GM19372 (cell line): ENCODE results near the gene ZNF784.

Experiments used
- ATAC-seq: cut with Tn5 transposase; IDR thresholded peaks from one replicate; pipeline ENCODE4 v1.9.1; 2021; ENCODE audit warnings: mild to moderate bottlenecking, low read depth, moderate library complexity; ENCODE audit not compliant: unreplicated experiment

The ZNF784 gene

GRCh38 chr19:55605637-55606470 lies 18.5 kb downstream of the ZNF784 start, which contains the start of gene ZNF865:
Gene ZNF865, plus strand, starts transcription at chr19:55605647. Its CDS starts 7,972 bp downstream, at chr19:55613619.
- ATAC-seq = no peak

DNA sequence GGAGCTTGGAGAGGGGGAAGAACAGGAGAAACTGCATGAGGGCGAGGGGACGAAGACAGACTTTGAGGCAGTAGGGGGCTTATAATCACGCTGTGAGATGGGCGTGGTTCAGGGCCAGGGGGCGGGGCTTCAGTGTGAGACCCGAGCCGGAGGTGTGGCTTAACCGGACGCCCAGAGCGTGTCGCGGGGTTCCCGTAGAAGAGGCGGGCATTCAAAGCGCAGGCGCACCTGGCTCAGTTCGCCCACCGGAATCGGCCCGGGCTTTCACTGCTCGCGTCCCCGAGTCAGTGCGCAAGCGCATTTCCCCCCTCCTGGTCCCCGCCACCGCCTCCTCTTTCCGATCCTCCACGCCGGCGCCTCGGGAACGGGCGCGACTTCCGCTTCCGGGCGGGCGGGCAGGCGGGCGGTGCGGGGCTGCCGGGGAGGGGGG lies 19.1 kb downstream of the ZNF784 start:
- ATAC-seq = peak; percentile 73

- no peak for ATAC-seq
Measured at GRCh38 chr19:55603581-55604292, 20.6 kb downstream of the ZNF784 start.

- ATAC-seq = no peak
Measured at GRCh38 chr19:55603115-55603514, 21.3 kb downstream of the ZNF784 start.

- ATAC-seq = no peak
Measured at GRCh38 chr19:55602104-55603001, 22.0 kb downstream of the ZNF784 start.

DNA sequence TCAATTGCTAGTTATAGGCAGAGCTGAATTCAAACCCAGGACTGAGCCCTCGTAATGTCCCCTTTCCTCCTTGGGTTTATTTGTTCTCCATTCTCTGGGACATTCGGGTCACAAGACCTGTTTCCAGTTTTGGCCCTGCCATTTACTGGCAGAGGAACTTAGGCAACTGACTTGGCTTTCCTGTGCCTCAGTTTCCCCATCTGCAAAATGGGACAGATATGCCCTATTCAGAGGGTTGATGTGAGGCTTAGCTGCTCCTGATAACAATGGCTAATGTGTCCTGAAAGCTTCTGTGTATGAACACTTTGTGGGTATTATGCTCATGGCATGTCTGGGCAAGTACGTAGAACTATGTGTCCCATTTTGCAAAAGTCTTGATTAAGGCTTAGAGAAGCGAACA lies 23.3 kb downstream of the ZNF784 start:
- no peak for ATAC-seq

- ATAC-seq = no peak
Measured at GRCh38 chr19:55600662-55601028, 23.7 kb downstream of the ZNF784 start.

- peak; percentile 42 for ATAC-seq
Measured at GRCh38 chr19:55599842-55600661, 24.3 kb downstream of the ZNF784 start, which contains the start of gene ZNF524. Gene ZNF524, plus strand, starts transcription at chr19:55600288. Its CDS starts 1,825 bp downstream, at chr19:55602113.

GRCh38 chr19:55599468-55599841 lies 24.9 kb downstream of the ZNF784 start, which contains the start of gene FIZ1:
Gene FIZ1, minus strand, starts transcription at chr19:55599517. Its CDS starts 1,652 bp downstream, at chr19:55597865.
- peak; percentile 46 for ATAC-seq

GRCh38 chr19:55598719-55599467 lies 25.5 kb downstream of the ZNF784 start:
- peak; percentile 45 for ATAC-seq

- ATAC-seq = no peak
Measured at GRCh38 chr19:55598034-55598433, 26.3 kb downstream of the ZNF784 start.

DNA sequence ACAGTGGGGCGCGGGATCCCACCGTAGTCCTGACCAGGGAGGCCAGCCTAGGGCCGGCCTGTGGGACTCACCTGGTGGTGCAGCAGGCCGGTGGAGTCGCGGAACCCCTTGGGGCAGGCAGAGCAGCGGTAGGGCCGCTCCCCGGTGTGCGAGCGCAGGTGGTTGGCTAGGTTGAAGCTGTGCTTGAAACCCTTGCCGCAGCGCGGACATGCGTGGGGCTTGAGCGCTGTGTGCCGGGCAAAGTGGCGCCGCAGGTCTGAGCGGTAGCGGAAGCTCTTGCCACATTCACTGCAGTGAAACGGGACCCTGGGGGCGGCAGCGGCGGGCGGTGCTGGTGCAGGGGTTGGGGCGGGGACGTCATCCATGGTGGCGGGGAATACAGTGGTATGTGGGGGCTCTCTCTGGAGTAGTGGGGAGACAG lies 26.9 kb downstream of the ZNF784 start:
- ATAC-seq = no peak

DNA sequence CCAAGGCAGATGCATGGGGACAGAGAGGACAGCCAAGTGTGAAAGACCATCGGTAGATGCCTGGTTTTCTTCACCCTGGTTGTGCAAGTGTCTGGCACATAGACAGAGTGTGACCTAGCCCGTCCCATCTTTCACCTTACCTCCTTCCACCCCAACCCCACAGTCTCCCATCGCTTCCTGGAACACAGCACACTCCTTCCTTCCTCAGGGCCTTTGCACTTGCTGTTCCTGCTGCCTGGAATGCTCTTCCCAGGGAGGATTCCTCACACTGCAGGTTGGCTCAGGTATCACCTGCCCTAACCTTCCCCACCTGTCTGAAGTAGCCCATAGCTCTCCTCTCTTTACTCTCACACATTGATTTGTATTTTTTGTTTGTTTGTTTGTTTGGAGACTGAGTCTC lies 28.1 kb downstream of the ZNF784 start:
- no peak for ATAC-seq

DNA sequence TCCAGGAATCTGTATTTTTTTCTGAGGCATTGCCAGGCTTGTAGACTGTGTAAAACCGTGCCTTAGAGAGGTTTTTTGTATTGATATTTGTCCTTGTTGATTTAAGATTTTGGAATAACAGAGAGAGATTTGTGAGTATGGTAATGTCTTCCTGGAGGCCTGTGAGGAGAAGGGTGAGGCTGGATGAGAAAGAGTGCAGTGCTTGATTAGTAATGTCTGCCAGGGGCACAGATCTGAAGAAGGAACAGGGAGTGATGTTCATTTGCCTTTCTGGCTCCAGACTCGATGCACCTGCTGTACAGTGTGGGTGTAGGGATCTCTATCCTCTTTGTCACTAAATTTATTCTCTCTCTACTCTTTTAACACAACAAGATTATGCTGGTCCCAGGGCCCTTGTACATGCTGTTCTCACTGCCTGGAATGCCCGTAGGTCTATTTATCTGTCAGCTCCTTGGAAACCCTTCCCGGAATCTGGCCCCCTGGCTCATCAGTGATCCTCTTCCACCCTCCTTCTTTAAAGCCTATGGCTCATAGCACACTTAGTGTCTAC lies 29.3 kb downstream of the ZNF784 start:
- ATAC-seq = no peak

DNA sequence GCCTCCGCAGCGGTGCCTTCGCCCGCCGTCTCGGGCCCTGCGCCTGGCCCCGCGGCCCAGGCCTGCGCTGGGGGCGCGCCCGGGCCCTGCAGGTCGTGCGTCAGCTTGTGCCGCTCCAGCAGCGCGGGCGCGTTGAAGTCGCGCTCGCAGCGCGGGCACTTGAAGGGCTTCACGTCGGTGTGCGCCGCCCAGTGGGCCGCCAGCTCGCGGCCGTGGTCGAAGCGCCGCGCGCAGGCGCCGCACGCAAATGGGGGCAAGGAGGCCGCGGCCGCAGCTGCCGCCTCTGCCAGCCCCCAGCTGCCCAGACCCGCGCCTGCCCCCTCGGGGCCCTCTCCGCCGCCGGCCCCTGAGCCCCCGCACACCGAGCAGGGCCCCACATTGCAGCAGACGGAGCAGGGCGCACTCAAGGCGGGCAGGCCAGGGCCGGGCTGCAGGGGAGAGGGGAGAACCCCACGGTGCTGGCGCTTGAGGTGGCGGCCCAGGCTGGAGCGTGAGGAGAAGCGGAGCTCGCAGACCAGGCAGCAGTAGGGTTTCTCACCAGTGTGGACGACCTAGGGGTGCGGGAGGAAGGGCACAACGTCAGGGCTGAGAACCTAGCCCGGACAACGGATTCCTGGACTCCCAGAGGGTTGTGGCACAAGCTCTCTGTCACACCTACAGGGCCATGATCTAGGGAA lies 31.1 kb downstream of the ZNF784 start:
- no peak for ATAC-seq

GRCh38 chr19:55592391-55593090 lies 31.8 kb downstream of the ZNF784 start:
- ATAC-seq = no peak

GRCh38 chr19:55591555-55591954 lies 32.8 kb downstream of the ZNF784 start:
- ATAC-seq = no peak
